GM19025 (cell line): Measurements from ENCODE around the gene HTR1E.
"Not testable (repeated sequence)": the region's sequence is repeated elsewhere in the genome, so short reads cannot be mapped to it uniquely, and the experiment has no call there.

Experiments
- ATAC-seq: cut with Tn5 transposase; IDR thresholded peaks from one replicate; pipeline ENCODE4 v1.9.1; 2021; ENCODE audit warnings: mild to moderate bottlenecking, low read depth, moderate library complexity; ENCODE audit not compliant: unreplicated experiment

The HTR1E gene

DNA sequence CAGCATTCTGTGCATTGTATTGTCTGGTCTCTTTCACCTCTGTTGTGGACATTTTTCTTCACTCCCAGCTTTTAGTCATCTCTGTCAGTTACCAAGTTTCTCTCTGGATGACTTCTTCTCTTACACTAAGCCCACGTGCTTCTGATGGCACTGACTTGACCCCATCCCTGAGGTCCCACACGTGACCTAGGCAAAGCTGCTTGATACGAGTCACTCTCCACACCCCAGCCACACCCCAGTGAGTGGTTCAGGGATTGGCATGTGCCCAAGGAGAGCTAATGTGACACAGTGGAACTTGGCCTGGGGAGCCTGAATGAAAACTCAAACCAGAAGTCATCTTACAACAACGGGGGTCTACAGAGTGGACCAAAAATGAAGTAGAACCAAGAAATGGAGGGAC lies 32.2 kb downstream of the HTR1E start:
- no peak for ATAC-seq

DNA sequence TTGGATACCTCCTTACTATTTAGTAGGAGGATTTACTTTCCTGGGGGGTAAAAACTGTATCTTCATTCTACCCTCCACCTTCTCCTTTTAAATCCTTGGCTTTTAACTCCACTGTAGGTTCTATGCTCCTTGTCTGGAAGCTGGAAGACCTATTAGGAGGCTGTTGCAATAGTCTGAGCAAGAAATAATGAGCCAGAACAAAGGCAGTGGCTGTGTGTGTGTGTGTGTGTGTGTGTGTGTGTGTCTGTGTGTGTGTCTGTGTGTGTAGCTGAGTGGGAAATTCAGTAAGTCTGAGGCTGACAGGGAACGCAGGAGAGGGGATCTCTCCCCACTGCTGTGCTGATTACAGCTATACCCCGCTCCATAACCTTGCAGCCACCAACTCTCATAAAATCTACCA lies 35.8 kb downstream of the HTR1E start:
- ATAC-seq: no peak

DNA sequence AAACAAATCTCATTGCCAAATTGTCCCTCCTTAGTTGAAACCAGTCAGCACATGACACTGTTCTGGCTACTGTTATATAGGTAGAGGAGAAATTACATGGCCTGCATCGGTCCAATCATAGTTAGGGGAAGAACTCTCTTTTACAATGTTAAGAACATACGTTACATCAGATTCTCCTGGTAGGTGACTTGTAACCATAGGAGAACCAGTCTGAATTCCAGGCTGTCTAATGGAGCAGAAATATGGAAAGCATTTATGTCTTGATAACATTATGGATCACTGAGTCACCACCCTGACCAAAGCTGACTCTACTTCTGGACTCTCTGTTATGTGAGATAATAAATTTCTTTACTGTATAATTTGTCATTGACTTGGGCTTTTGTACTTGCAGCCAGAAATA lies 40.9 kb downstream of the HTR1E start:
- ATAC-seq: no peak

DNA sequence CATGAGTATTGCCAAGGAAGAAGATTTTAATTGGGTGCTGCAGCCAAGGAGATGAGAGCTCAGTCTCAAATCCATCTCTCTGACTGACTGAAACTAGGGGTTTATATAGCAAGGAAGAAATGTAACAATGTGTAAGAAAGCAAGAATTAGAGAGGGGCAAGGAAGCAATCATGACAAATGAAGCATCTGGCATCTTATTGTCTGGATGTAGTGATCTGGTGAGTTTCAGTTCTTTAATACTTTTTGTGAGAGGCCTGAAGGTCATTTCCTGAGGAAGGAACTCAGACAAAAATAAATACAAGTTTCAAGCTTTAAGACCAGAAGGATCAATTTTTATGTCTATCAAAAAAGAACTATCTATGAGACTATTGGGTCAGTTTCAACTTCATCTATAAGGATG lies 64.2 kb downstream of the HTR1E start:
- no peak for ATAC-seq

DNA sequence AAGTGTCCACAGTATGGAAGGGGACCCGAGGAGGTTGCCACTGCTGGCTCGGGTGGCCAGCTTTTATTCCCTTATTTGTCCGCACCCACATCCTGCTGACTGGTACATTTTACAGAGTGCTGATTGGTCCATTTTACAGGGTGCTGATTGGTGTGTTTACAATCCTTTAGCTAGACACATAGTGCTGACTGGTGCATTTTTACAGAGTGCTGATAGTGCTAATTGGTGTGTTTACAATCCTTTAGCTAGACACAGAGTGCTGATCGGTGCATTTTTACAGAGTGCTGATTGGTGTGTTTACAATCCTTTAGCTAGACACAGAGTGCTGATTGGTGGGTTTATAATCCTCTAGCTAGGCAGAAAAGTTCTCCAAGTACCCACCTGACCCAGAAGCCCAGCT lies 65.1 kb downstream of the HTR1E start:
- ATAC-seq: not testable (repeated sequence)

DNA sequence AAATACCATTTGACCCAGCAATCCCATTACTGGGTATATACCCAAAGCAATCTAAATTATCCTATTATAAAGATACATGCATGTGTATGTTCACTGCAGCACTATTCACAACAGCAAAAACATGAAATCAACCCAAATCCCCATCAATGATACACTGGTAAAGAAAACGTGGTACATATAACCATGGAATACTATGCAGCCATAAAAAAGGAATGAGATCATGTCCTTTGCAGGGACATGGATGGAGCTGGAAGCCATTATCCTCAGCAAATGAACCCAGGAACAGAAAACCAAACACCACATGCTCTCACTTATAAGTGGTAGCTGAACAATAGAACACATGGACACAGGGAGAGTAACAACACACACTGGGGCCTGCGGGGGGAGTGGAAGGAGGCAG lies 69.2 kb downstream of the HTR1E start:
- not testable (repeated sequence) for ATAC-seq

DNA sequence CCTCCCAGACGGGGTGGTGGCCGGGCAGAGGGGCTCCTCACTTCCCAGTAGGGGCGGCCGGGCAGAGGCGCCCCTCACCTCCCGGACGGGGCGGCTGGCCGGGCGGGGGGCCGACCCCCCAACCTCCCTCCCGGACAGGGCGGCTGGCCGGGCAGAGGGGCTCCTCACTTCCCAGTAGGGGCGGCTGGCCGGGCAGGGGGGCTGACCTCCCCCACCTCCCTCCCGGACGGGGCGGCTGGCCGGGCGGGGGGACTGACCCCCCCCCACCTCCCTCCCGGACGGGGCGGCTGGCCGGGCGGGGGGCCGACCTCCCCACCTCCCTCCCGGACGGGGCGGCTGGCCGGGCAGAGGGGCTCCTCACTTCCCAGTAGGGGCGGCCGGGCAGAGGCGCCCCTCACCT lies 72.3 kb downstream of the HTR1E start:
- not testable (repeated sequence) for ATAC-seq

DNA sequence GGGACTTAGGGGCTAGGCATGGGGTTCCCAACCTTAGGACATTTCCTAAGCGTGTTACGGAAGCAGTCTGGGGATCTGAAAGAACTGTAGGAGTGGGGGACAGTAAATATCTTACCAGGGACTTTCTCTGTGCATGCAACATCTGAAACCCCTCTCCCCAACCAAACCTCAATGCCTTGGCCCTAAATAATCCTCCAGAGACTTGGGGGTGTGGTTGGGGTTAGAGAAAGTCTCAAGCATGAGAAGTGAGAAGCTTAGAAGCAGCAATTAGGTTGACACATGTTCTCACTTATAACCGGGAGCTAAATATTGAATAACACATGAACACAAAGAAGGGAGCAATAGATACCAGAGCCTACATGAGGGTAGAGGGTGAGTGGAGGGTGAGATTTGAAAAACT lies 74.7 kb downstream of the HTR1E start:
- no peak for ATAC-seq

DNA sequence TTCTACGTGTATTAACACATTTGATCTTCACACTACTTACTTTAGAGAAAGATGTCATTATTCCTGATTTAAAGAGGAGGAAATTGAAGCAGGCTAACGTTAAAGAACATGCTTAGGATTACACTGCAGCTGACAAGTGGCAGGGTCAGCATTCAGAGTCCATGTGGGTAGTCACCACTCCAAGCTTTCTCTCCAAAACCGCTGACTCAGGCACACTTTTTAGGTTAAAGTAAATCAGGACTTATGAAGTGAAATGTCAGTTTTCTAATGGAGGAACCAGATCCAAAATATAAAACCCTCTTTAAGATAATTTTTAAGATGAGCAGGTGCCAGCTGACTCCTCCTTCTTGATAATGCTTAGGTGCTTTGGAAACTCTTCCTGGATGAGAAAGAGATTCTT lies 75.4 kb downstream of the HTR1E start:
- no peak for ATAC-seq

DNA sequence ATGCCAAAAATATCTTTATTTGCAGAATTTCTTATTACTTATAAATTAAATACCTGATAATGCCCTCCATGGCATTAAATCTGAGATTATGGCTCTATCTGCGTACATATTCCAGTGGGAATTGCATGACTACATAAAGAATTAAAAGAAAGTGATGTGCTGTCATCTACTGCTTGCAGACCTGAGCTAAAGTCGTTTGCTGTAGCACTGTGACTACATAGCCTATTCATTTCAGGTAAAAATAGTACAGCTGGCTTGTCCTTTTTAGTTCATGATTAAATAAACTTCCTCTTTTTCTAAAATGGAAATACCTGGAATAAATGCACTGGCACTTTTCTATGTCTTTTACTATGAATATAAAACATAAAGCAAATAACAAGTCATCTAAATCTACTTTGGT lies 79.4 kb downstream of the HTR1E start:
- no peak for ATAC-seq

DNA sequence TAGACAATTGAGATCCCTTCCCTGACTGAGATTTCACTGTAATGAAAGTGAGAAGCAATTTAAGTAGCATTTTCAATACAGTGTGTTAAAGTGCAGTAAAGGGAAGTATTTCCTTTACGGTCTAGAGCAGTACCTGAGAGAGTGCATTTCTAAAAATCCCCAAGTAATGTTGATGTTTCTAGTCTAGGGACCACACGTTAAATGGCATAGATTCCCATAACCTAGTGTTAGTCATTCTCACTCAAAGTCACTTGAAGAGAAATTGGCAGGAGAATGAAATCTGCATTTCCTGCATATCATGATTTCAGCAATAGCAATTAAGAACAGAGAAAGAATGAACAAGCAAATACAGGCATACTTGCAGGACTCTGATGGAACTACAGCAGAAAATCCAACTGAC lies 89.7 kb downstream of the HTR1E start:
- no peak for ATAC-seq

DNA sequence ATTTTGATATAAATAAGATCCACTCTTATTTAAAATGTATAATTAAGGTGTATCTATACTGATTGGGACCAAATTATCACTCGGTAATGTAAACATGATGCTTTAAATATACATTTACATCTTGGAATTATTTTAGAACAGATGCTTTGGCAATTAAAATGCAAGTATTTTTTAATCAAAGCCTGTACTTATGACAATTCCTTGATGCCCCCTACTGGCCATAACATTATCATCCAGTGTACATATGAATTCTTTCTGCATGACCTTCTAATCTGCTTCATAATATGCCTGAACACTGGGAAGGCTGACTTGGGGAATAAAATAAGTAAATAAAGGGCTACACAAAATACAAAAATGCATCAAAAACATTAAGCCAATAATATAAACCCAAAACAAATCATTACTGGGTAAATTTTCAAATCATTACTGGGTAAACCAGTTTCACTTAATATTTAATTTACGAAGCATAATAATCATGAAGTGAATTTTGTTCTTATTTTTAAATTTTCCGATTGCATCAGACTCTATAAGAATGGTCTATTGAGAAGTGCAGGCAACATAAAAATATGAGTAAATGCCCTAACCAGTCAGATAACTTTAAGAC lies 92.5 kb downstream of the HTR1E start:
- ATAC-seq: no peak

DNA sequence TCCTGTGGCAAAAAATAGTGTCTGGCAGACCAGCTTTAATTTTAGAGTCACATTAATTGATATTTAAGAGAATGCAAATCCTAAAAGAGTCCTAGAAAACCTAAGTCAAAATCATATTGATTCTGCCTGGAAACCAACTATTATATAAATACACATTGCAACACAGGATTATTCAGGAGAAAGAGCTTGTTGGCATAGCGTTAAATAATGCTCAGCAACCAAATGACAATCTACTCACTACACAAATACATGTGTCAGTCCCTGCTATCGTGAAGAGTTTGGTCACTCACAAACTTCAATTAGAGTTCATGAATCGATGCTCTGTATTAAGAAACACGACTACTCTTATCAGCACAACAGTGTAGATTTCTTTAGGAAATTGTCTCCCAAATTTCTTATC lies 103.4 kb downstream of the HTR1E start:
- ATAC-seq: no peak

DNA sequence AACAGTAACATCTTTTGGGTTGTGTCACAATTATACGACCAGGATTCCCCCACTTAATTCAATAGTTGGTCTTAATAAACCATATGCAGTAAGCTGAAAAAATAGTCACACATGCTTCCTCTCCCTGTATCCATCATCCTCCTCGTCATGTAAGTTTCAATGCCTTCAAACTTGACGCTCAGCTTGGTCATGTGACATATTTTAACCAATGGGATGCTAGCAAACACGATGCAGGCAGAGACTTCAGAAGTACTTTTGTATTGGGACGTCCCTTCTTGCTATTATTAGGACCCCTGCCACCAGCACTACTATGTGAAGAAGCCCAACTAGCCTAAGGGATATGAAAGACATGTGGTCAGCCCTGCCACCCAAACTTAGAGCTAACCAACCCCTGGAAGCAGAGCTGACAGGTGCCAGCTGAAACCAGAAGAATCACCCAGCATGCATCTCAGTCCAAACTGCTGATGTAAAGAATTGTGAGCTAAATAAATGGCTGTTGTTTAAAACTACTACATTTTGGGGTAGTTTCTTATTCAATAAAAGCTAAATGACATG lies 108.3 kb downstream of the HTR1E start:
- no peak for ATAC-seq

DNA sequence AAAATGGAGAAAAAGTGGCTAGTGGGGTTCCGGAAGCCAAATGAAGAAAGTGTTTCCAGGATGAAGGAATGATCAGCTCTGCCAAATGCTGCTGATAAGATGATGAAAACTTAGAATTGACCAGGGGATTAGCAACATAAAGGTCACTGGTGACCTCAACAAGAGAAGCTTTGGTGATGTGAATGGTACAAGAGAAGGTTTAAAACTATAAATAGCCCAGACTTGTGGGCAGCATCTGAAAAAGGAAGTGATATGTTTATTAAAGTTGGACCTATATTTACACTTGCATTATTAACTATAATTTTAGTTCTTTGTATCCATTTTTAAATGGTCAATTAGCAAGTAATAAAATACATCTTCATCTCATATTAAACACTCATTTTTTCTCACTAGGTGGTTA lies 112.5 kb downstream of the HTR1E start:
- ATAC-seq: no peak

DNA sequence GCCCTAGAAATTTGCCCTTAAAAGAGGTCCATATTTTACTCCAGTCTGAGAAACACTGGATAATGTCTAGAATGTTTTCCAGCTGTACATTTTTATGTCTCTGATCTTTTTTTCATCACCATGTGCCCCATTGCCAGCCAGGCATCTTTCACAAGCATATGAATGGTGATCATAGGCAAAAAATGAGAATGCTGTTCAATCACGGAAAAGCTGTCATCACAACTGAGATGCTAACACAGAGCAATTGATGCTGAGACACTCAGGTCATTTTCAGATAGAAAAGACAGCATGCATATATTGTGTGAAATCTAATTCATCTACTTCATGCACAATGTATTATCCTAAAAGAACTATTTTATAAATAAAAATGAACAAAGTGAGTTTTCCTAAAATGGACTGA lies 116.0 kb downstream of the HTR1E start:
- no peak for ATAC-seq

DNA sequence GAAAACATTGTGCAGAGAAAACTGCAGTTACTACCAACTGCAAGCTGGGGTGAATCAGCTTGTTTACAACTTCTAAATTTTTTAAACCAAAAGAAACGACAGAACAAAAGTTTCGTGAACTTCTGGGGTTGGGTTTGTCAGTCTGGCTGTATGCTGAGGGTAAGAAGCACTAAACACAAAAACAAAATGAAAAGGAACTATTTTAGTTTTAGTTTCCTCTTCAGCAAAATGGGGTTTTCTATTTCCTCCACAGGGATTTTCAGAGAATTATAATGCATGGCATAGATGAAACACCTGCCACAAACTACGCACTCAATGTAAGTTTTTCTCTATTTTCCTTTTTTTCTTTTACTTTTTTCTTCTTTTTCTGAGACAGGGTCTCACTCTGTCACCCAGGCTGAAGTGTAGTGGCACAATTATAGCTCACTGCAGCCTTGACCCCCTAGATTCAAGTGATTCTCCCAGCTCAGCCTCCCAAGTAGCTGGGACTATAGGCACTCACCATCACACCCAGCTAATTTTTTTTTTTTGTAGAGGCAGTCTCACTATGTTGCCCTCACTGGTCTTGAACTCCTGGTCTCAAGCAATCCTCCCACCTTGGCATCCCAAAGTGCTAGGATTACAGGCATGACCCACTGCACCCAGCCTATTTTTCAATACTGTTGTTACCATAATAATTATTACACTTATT lies 117.0 kb downstream of the HTR1E start:
- ATAC-seq: no peak

DNA sequence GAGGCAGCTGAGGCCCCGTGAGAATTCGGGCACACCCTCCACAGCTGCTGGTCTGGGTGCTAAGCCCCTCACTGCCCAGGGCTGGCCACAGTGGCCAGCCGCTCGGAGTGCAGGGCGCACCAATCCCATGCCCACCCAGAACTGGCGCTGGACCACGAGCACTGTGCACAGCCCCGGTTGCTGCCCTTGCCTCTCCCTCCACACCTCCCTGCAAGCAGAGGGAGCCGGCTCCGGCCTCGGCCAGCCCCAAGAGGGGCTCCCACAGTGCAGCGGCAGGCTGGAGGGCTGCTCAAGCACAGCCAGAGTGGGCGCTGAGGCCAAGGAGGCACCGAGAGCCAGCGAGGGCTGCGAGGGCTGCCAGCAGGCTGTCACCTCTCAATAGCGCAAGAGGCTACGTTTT lies 122.6 kb downstream of the HTR1E start:
- no peak for ATAC-seq

DNA sequence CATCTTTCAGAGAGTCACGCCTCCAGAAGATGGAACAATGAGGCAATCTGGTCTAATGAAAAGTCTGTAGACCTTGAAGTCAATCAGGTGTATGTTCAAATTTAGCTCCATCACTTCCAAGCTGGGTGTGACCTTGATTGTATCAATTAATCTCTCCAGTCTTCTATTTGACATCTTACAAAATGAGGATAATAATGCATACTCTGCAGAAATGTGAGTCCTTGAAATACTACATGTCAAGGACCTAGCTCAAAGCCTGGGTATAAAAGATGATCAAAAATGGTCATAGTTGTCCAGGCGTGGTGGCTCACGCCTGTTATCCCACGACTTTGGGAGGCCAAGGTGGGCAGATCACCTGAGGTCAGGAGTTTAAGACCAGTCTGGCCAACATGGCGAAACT lies 127.8 kb downstream of the HTR1E start:
- no peak for ATAC-seq
